Left lobe of liver (tissue), 2 donors: ENCODE data around the gene TOX2. TPM values are rescaled to one million over a fixed set of nuclear protein-coding genes. Genes with fewer than 3 reads are reported as not detected.
A peak's percentile ranks its signal among the peaks of the same experiment; 100 is the strongest.

Experiments used
- ATAC-seq: fragments of 200-7000 bp; cut with Tn5 transposase; one replicate; pipeline ENCODE4 v1.9.1; 2020; ENCODE audit warnings: mild to moderate bottlenecking, moderate library complexity
- DNase-seq: peaks from one replicate; pipeline ENCODE4 v3.0.0-alpha.2; 2020; ENCODE audit warnings: low spot score
- total RNA-seq: library from RNA; stranded (reverse); gene quantifications from one replicate; pipeline ENCODE4 v1.2.1, GENCODE V29; 2021
- donor health status: DM: no; HTN: no; CAD: no; lungs with moderate emphysema.
- donor health status: DM: no; HTN: yes; CAD: no.

Gene TOX2
- total RNA-seq, 1 donor from 2014 or later: 3.5 TPM

GRCh38 chr20:43938932-43939761 lies 24.5 kb downstream of the TOX2 start:
- peak; percentile 56 for DNase-seq
- peak; percentile 57 for ATAC-seq

DNA sequence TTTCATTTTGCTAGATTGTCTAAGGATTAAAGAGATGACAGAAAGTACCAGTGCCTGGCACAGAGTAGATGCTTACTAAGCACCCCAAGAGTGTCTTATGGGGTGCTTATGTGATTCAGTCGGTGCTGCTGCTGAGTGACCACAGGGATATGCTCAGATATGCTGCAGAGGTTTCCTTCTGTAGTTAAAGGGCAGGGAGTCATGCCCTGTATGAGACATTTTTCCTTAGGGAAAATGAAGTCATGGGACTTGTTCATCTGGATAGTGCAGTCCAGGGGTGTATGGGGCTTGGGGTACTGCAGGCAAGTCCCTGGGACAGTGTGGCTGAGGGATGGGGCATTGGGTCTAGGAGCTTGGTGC lies 25.1 kb downstream of the TOX2 start:
- ATAC-seq: no peak
- no peak for DNase-seq

GRCh38 chr20:43940518-43941225 lies 26.0 kb downstream of the TOX2 start:
- DNase-seq: no peak
- ATAC-seq: no peak

DNA sequence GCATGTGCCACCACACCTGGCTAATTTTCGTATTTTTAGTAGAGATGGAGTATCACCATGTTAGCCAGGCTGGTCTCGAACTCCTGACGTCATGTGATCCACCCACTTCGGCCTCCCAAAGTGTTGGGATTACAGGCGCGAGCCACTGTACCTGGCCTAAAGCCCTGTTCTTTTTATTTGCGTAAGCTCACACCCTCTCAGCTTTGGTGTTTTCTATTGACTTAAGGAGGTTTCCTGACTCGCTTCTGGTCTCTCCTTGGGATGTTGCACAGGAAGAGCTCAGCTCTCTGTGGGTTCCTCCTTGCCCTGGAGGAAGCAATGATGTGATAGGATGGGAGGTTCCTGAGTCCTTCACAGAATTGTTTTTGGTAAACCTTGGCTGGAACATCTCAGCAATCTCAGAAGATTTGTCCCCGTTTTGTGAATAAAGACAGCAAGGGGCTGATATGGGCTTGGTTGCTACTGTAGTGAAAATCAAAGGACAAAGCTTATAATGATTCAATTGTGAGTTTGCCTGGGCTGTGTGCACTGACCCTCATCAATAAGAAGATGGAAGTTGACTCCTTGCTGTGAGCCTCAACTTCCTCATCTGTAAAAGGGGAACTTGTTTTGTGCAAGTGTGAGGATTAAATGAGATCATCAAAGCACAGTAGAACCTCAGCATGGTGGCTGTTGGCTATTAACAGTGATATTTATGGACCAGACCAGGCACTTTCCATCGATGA lies 27.0 kb downstream of the TOX2 start:
- ATAC-seq (peak; percentile 59), DNase-seq (no peak)

DNA sequence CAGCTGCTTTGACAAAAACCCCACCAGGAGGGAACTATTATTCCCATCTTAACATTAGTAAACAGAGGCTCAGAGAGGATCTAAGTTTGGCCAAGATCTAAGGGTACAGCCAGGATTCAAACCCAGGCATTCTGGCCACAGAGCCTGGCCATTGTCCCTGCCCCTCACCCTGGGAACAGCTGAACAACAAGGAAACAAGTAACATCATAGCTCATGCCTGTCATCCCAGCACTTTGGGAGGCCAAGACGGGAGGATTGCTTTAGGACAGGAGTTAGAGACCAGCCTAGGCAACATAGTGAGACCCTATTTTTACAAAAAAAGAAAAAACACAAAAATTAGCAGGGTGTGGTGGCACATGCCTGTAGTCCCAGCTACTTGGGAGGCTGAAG lies 27.5 kb downstream of the TOX2 start:
- no peak for ATAC-seq
- DNase-seq: no peak

DNA sequence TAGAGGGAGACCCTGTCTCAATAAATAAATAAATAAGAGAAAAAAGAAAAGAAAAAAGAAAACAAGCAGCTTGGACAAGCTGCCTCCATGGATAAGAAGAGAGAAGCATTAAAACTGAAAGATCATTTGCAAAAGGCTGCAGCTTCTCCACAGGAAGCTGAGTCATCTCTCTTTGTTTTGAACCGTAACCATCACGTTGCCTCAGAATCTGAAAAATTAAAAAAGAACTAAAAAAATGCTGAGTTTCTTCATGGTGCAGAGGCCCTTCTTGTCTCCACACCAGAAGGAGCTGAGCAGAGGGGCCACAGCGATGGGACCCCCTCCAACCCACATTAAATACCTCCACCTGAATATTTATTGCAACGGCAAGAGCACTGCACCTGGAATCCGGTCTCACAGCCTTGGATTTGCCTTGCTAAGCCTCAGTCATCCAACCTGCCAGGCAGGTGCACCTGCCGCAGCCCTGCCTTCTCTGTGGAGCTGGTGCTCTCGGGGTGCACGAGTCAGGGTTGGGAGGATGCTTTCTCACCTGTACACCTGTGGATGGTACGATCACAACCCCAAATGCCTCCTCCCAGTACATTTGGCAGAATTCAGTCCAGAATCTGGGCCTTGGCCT lies 28.1 kb downstream of the TOX2 start:
- ATAC-seq: peak; percentile 12
- no peak for DNase-seq

DNA sequence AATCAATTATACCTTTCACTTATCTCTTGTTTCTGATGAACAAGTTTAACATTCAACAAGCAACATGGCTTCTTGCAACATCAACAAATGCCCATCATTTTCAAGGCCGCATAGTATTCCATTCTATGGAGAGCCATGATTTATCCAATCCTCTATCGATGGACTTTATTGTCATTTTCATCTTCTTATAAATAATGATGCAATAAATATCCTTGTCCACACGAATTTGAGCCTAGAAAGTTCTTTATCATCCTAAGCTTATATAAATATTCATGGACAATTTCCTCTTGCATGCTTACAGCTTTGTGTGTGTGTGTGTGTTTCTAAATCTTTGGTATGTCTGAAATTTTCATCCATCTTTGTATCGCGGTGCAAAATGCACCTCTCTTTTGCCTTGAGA lies 29.1 kb downstream of the TOX2 start:
- DNase-seq (no peak), ATAC-seq (no peak)

GRCh38 chr20:43944653-43945235 lies 30.1 kb downstream of the TOX2 start:
- no peak for DNase-seq
- no peak for ATAC-seq

DNA sequence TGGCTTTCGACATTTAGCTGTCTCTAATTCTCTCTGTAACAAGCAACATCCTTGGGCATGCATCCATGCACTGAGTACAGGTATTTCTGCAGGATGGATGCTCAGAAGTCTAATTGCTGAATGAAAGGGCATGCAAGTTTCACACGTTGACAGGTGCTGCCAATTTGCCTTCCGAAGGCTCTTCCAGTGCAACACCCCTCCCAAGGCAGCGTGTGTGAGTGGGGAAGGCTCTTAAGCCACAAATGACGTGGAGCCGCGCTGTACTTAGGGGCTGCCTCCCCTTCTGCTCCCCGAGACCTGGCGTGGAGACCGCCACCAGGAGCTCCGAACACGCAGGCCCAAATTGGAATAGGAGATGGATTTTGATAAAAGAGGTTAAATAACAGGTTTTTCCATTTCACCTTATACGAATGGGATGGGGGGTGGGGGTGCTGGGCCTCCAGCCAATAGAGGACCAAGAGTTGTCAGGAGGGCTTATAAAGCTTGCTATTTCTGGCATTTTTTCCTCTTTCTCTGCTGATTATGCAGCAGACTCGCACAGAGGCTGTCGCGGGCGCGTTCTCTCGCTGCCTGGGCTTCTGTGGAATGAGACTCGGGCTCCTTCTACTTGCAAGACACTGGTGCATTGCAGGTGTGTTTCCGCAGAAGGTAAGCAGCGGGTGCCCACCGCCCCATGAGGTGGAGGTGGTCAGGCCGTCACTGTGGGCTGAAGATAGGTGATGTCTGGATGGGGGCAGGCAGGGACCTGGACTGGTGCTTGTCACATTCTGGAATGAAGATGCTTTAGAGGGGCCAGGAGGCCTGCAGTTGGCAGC lies 30.9 kb downstream of the TOX2 start:
- no peak for DNase-seq
- no peak for ATAC-seq

GRCh38 chr20:43946206-43946491 lies 31.5 kb downstream of the TOX2 start:
- ATAC-seq: no peak
- no peak for DNase-seq

- ATAC-seq (no peak), DNase-seq (no peak)
Measured at GRCh38 chr20:43946659-43947315, 32.1 kb downstream of the TOX2 start.

- ATAC-seq: no peak
- DNase-seq: no peak
Measured at GRCh38 chr20:43947316-43947710, 32.7 kb downstream of the TOX2 start.

GRCh38 chr20:43948455-43948854 lies 33.8 kb downstream of the TOX2 start:
- ATAC-seq: no peak
- no peak for DNase-seq

DNA sequence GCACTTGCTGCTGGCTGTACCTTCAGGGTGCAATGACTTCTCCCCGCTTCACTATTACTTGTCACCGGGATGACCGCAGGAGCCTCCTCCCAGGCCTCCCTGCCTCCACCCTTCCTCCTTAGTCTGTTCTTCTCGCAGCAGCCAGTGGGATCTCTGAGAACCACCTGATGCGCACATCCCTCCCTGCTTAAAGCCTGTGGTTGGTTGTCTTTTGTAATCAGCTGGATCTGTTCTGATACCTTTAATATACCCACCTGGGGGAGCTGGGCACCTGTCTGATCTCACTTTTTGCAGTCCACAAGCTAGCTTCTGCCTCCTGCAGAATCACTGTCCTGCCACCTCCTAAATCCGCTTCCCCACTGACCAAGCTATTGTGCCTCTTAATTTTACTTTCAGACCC lies 34.6 kb downstream of the TOX2 start:
- ATAC-seq: no peak
- DNase-seq: no peak

DNA sequence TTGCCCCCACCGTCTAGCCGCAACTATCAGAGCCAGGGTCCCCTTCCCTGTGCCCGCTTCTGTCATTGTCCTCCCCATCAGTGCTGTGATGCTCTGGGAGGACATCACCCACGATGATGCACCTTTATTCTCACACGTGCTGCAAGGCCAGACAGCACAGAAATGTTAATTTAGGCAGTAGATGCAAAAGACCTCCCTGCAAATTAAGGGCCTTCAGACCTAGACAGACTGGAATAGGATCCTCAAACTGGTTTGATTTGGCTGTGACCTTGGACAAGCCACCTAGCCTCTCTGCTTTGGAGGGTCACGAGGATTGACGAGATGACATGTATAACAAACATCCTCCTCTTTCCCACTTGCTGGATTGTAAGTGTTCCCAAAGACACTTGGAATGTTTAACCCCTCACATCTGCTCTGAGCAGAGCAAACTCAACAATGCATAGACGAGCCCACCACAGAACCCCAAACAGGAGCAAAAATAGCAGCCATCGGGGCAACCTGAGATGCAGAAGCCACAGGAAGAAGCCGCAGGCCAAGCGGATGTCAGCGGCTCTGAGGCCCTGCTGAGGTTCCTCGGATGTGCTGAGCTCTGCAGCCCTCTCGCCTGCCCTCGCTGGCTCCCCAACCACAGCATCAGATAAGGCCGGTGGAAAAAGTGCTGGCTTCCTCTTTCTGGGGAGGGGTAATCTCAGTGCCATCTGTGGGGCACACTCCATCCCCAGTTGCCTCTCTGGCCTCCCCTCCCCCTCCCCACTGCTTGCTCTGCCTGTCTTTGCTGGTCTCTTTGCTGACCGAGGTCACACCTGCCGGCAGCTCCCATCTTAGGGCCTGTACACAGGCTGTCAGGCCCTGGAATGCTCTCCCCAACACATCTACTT lies 35.3 kb downstream of the TOX2 start:
- ATAC-seq (peak; percentile 64), DNase-seq (no peak)

- ATAC-seq: no peak
- no peak for DNase-seq
Measured at GRCh38 chr20:43953919-43954592, 39.4 kb downstream of the TOX2 start.

GRCh38 chr20:43954704-43955061 lies 40.0 kb downstream of the TOX2 start:
- no peak for ATAC-seq
- DNase-seq: no peak

DNA sequence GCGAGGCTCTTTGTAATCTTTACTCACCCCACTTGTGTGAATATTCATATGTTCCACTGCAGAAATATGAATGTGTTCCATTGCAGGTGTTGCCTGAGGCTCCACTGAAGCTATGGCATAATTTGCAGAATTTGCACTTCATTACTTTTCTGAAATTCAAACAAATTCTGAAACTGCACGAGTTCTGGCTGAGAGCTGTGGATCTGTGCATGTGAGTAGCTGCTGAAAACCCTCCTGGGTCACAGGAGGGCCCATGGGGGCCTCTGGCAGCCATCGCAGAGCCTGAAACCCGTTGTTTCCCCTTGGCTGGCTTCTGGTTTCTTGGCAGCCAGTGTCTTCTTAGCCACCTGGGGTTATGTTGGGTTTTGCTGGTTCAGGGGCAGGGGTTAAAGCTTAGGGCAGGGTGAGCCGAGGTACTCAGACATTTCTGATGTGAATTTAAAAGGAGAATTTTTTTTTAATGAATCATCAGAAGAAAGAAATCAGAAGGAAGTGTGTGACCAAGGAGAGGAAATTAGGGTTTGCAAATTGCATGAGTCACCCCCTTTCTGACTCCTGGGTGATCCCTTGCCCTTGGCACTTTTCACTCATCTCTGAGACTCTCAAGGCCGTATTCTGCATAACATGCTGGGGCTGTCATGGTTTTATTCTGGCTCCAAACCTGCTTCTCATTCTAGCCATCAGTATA lies 40.6 kb downstream of the TOX2 start:
- DNase-seq: no peak
- no peak for ATAC-seq
